ENCODE data around the gene GPR61.

The GPR61 gene

DNA sequence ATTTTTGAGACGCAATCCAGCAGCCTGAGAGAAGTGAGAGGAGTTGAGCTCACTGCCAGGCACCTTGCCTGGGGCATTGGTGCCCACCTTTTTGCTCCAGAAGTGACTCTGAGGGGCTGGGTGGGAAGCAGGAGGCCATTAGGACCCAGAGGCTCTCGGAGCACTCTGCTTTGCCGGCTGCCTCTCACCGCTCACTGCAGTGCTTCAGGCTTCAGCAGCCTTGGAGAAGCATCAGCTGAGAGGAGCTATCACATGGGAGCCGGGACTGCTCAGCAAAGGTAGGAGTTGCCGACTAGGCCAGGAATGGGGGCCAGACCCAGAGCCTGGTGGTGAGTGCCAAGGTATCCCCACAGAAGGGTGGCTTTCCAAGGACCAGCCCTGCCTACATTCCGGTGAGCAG is at the start of gene GPR61:
GPR61 (plus strand) TSS at position 197 of the 400 bp plus-strand sequence. CDS start 3,151 bp downstream, outside the sequence.
- no peak for DNase-seq (ENCODE audit: low read depth in 2 of 2, low spot score in 1 of 2)

DNA sequence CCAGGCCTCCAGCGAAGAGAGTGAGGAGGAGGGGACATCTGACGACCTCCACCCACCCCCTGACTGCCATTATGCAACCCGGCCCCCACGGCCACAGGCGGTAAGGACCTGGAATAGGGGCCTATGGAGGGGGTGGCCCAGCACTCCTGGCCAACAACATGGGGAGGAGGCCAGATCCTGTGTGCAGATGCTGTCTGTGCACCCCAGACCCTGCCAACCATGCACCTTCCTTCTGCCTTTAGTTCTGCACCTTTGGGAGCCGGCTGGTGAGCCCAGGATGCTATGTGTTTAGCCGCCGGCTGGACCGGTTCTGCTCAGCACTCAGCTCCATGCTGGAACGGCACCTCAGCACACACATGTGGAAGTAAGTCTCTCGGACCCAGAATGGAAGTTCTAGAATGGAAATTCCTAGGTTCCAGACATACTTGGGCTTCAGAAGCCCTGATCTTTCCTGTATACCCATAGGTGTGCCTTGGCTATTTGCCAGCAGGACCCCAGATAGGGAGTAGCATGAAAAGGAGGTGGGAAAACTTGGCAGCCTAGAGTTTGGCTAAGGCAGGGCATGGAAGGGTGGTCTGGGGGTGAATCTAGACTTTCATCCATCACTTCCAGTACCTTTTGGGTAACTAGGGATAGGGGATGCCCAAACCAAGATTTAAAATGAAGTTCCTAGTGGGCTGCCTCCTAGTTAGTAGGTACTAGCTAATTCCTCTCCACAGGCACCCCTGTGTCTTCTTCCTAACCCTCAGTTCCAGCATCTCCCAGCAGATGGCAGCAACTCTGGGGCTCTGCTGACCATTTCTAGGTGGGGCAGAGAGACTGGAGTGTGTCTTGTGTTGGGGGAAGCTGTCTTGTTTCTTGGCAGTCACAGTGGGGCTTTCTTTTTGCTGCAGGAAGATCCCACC is 49.4 kb upstream of the GPR61 start:
- peak; percentile 48 to 60 for DNase-seq (ENCODE audit: low read depth in 2 of 2, low spot score in 1 of 2)

DNA sequence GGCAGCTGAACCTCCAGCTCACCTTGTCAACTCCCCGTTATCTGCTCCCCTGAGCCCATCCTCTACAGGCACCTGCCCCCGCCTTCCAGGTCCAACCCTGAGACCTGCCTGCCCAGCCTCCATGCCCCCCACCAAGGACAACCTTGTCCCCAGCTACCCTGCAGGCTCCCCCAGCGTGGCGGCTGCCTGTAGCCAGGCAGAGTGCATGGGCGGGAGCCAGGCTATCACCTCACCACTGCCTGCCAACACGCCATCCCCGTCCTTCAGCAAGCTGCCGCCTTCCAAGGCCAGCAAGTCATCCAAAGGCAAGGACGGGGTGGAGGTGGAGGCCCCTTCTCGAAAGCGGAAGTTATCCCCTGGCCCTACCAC is 48.8 kb upstream of the GPR61 start:
- no peak for DNase-seq (ENCODE audit: low read depth in 2 of 2, low spot score in 1 of 2)

DNA sequence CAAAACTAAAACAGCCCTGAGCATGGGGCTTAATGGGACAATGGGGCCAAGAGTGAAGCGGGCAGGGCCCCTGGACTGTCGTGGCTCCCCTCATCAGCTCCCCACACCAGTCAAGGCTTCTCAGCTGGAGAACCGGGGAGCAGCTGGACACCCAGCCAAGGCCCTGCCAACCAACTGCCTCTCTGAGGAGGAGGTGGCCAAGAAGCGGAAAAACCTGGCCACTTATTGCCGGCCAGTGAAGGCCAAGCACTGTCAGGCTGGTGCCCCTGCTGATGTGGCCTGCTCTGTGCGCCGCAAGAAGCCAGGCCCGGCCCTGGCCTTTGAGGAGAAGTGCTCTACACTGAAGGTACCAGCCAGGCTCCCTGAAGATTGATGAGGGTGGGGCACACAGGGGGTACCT is 48.3 kb upstream of the GPR61 start:
- DNase-seq (ENCODE audit: low read depth in 2 of 2, low spot score in 1 of 2), result no peak

GRCh38 chr1:109492779-109493178 is 46.9 kb upstream of the GPR61 start:
- no peak for DNase-seq (ENCODE audit: low read depth in 2 of 2, low spot score in 1 of 2)

DNA sequence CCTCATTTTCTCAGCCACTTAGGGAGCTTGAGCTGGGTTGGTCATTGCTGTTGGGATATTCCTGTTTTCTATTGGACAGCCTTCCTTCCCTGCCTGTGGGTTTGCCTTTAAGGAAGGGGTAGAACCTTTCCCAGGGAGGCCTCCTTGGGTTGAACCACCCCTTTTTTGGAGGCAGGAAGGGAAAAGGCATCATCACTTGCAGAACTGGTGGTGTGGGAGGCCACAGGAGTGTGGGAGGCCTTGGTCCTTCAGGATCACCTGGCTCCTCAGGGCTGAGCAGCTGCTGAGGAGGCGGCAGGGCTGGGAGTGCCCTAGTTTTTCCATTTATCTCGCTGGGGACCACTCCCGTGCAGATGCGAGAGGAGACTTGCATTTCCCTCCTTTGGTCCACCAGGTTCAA is 46.4 kb upstream of the GPR61 start:
- DNase-seq (ENCODE audit: low read depth in 2 of 2, low spot score in 1 of 2), result no peak

DNA sequence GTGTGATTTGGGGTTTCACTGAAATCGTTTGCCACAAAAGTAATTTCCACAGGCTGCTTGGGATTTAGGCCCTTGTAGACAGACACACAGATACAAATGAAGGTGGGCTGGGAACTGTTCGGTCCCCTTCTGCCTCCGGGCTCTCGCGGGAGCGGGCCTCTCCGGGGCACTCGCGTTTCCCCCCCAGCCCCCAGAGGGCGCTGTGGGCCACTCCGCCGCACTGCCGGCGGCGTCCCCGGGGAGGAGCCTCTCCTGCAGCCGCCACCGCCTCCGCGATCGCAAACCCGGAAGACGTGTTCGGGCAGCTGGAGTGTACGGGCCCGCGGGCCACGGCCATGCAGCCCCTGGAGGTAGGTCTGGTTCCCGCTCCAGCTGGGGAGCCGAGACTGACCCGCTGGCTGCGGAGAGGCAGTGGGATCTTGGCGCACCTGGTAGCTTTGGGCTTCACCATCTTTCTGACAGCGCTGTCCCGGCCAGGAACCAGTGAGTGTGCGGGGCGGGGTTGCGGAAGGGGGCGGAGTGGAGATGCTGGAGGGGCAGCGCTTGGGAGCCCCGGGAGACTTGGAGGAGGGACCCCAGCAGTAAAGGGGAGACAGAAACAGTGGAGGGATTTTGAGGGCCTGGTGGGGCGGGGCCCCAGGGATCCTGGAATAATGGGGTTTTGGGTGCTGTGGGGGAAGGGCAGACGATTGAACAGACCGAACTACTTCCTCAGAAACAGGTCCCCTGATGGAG is 45.7 kb upstream of the GPR61 start, which contains the start of gene CYB561D1:
CYB561D1 (plus strand) TSS at position 290 of the 735 bp plus-strand sequence; CDS start at position 336, 46 bp downstream.
- DNase-seq (ENCODE audit: low read depth in 2 of 2, low spot score in 1 of 2), result peak; percentile 73 to 78

GRCh38 chr1:109495738-109496137 is 43.9 kb upstream of the GPR61 start:
- no peak for DNase-seq (ENCODE audit: low read depth in 2 of 2, low spot score in 1 of 2)

DNA sequence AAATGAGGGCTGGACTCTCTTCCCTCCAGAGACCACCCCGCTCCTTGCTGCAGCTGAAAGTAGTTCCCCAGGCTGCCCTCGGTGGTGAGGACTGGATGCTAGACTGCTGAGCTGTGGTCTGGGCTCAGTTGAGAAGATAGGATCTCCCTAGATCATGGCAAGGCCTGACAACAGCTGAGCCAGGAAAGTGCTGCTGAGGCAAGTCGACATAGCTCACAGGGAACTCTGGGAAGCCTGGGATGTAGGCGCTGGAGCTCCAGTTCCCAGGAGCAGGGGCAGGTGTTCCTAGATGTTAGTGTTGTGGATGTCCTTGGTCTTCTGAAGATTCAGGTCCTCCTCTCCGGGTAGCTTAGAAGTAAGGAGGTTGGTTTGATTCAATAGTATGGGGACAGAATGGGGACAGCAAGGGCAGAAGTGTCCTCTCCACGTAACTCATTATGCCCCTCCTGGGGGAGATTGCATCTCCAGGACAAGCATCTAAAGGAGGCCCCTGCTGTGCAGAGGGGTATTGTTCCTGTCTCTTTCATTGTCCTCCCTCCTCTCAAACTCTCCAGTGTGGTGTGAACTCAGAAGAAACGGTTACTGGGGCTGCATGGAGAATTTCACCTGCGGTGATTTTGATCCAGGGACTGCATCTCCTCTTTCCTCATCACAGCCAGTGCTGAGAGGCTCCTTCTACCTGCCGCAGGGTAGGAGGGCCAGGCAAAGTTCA is 42.1 kb upstream of the GPR61 start:
- no peak for DNase-seq (ENCODE audit: low read depth in 2 of 2, low spot score in 1 of 2)

- DNase-seq (ENCODE audit: low read depth in 2 of 2, low spot score in 1 of 2), result no peak
Observed at GRCh38 chr1:109498161-109498801, 41.4 kb upstream of the GPR61 start.

DNA sequence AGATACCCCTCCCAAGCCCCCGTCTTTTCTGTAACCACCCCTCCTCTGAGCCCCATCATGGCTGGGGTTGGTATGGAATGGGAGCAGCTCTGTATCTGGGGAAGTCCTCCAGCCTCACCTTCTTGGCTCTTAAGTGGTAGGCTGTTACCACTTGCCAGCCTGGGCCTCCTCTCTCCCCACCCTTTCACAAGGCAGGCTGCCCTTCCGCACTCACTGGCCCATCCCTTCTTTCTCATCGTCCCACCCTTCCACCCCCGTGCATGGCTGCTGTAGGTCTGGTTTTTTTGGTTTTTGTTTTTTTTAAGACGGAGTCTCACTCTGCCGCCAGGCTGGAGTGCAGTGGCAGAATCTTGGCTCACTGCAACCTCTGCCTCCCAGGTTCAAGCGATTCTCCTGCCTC is 40.6 kb upstream of the GPR61 start:
- DNase-seq (ENCODE audit: low read depth in 2 of 2, low spot score in 1 of 2), result no peak

- DNase-seq (ENCODE audit: low read depth in 2 of 2, low spot score in 1 of 2), result no peak
Observed at GRCh38 chr1:109499661-109500536, 39.8 kb upstream of the GPR61 start.

DNA sequence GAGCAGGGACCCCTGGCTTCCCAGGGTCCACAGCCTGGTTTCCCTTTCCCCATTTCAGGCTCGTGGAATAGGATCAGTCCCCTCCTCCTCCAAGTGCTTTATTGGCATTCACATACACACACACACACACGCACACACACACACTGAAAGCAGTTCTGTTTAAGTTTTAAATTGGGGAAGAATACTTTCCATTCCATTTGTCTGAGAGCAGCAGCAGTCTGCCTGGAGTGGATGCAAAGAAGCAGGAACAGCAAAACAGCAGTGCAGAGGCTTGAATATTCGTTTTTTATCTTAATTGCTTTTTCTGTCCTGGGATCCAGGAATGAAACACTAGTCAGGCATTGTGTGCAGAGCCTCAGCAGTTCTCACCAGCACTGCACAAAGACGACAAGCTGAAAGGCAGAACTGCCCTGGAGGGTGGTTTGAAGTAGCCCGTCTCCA is 38.7 kb upstream of the GPR61 start:
- DNase-seq (ENCODE audit: low read depth in 2 of 2, low spot score in 1 of 2), result no peak

DNA sequence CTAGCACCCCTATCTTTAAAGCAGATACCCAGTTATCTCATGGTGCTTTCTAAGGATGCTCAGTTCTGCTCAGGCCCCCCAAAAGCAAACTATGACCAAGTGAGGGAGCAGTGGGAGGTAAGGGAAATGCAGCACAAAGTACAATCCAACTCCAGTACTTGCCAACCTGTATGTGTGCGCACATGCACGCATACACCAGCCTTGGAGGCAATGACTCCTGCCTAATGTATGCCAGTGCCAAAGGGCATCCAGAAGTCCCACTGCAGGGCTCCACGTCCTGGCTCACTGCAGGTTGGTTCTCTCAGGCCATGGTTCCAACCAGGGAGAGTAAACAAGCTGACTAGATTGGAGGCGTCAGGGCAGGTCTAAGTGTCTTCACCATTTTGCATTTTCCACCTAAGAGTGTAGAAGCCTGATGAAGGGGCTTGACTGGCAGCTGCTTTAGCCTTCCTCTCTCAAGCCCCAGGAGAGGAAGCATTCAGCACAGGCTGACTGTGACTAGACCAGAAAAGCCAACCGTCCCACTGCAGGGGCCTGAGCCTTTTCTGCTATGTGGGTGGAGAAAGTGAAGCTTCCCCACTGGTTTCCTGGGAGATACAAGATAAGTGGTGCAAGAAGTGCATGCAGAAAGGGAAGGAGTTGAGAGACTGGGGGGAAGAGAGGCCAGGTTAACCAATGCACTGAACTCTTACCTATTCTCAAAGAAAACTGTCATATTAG is 37.9 kb upstream of the GPR61 start:
- no peak for DNase-seq (ENCODE audit: low read depth in 2 of 2, low spot score in 1 of 2)

GRCh38 chr1:109502364-109502851 is 37.3 kb upstream of the GPR61 start:
- no peak for DNase-seq (ENCODE audit: low read depth in 2 of 2, low spot score in 1 of 2)

DNA sequence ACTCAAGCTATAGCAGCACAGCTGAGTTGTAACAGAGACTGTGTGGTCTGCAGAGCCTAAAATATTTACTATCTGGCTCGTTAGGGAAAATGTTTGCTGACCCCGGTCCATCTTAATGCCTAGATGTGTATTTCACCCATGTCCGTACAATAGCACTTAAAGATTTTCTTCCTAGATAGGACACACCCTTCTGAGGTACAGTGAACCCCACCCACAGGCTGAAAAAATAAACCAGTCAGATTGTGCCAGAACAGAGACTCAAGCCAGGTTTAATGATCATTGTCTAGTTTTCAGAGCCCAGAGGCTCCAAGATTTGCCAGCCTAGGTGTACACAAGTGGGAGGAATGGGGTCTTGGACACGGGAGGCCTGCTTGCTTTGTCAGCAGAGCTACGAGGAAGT is 35.7 kb upstream of the GPR61 start:
- DNase-seq (ENCODE audit: low read depth in 2 of 2, low spot score in 1 of 2), result no peak

DNA sequence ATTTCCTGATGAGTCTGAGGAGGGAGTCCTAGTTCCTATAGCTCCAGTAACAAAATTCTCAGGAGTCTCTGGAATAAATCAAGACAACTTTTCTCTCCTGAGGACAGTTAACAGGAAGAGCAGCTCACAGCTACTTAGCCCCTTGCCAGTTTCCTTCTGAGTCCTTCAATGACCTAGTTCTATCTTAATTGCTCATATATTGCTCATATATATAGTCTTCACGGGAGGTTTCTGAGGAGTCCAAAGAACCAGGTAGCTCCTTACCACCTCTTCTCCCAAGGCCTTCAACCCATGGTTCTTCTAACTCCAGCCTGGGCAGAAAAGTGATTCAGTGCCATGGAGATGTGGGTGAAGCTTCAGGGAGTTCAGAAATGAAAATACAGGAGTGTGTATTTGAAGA is 34.7 kb upstream of the GPR61 start:
- no peak for DNase-seq (ENCODE audit: low read depth in 2 of 2, low spot score in 1 of 2)

DNA sequence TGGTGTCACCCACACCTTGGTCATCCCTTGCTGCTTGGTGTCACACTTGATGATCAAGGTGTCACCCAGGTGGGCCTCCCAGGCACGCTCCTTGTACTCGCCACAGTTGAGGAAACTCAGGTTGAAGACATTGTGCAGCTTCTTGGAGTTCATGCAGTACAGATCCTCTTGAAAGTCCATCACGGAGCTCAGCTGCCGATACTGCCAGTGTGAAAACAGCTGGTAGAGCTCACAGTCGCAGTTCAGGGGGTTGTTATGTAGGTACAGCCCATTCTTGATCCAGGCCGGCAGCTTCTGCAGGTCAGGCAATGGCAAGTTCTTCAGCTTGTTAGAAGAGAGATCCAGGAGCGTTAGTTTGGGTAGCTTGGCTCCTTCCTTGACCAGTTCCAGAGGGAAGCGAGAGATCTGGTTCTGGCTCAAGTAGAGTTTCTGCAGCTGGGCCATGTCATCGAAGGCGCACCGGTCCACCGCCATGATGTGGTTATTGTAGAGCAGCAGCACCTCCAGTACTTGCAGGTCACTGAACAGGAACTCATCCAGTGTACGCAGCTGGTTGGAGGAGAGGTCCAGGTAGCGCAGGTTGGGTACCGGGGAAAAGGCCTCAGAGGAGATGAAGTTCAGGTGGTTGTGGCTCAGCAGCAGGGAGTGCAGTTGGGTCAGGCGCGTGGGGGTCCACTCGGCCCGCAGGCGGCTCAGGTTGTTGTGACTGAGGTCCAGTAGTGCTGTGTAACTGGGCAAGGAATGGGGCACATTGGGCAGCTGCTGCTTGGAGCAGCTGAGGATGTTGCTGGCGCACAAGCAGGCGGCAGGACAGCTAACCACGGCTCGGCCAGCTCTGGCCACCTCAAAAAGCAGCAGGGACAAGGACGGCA is 31.4 kb upstream of the GPR61 start:
- no peak for DNase-seq (ENCODE audit: low read depth in 2 of 2, low spot score in 1 of 2)

- no peak for DNase-seq (ENCODE audit: low read depth in 2 of 2, low spot score in 1 of 2)
Observed at GRCh38 chr1:109508873-109509175, 30.8 kb upstream of the GPR61 start.
